Measurements from ENCODE around the gene CDKAL1.
"Not testable (repeated sequence)": the region's sequence is repeated elsewhere in the genome, so short reads cannot be mapped to it uniquely, and the experiment has no call there.

CDKAL1 gene

GRCh38 chr6:21190701-21191100 lies 656.4 kb downstream of the CDKAL1 start:
- no peaks in the 10 kb centered on the region for H3K36me3 ChIP-seq
- DNase-seq, result no peak
- peaks cover 0 to 15% (median 4%) of the 10 kb centered on the region in 4 donors for H3K4me1 ChIP-seq
- intact Hi-C loops (cut with DNase I; ENCODE audit: low total_unique reads), result no loop called here
- H3K27ac ChIP-seq, result no peak overlapping the region
- H3K9me3 ChIP-seq, result no peaks in the 10 kb centered on the region
- no peak overlapping the region for H3K4me3 ChIP-seq
- TF ChIP-seq CTCF (IDR thresholded peaks at IDR 0.05), result no peak
- H3K27me3 ChIP-seq, result no peaks in the 10 kb centered on the region

- intact Hi-C loops (cut with DNase I; ENCODE audit: low total_unique reads), result no loop called here
- no peak overlapping the region for H3K4me3 ChIP-seq
- no peak for TF ChIP-seq CTCF (IDR thresholded peaks at IDR 0.05)
- no peaks in the 10 kb centered on the region for H3K27me3 ChIP-seq
- H3K27ac ChIP-seq, result no peak overlapping the region
- H3K36me3 ChIP-seq, result no peaks in the 10 kb centered on the region
- H3K4me1 ChIP-seq, result peaks cover 0 to under 1% (median under 1%) of the 10 kb centered on the region in 4 donors
- H3K9me3 ChIP-seq, result no peaks in the 10 kb centered on the region
- DNase-seq, result no peak
Observed at GRCh38 chr6:21193790-21194475, 659.7 kb downstream of the CDKAL1 start.

GRCh38 chr6:21195301-21195700 lies 661.0 kb downstream of the CDKAL1 start:
- intact Hi-C loops (cut with DNase I; ENCODE audit: low total_unique reads); DNase-seq; H3K27ac ChIP-seq; H3K9me3 ChIP-seq; H3K4me1 ChIP-seq; H3K36me3 ChIP-seq; H3K27me3 ChIP-seq; H3K4me3 ChIP-seq: not testable (repeated sequence)

GRCh38 chr6:21198032-21198640 lies 663.9 kb downstream of the CDKAL1 start:
- Histone ChIP-seq H3K27me3 (no peaks in the 10 kb centered on the region), H3K4me1 (no peaks in the 10 kb centered on the region), H3K36me3 (no peaks in the 10 kb centered on the region), H3K27ac (no peak overlapping the region), H3K4me3 (no peak overlapping the region), H3K9me3 (no peaks in the 10 kb centered on the region)
- DNase-seq, result no peak
- no peak for TF ChIP-seq CTCF (IDR thresholded peaks at IDR 0.05)
- intact Hi-C loops (cut with DNase I; ENCODE audit: low total_unique reads), result no loop called here

- H3K4me3 ChIP-seq, result no peak overlapping the region
- no peaks in the 10 kb centered on the region for H3K36me3 ChIP-seq
- no peaks in the 10 kb centered on the region for H3K4me1 ChIP-seq
- intact Hi-C loops (cut with DNase I; ENCODE audit: low total_unique reads), result no loop called here
- DNase-seq, result no peak
- no peak for TF ChIP-seq CTCF (IDR thresholded peaks at IDR 0.05)
- no peak overlapping the region for H3K27ac ChIP-seq
- H3K9me3 ChIP-seq, result no peaks in the 10 kb centered on the region
- no peaks in the 10 kb centered on the region for H3K27me3 ChIP-seq
Observed at GRCh38 chr6:21199262-21199661, 665.0 kb downstream of the CDKAL1 start.

GRCh38 chr6:21200134-21200870 lies 666.0 kb downstream of the CDKAL1 start:
- intact Hi-C loops (cut with DNase I; ENCODE audit: low total_unique reads), result no loop called here
- DNase-seq, result no peak
- H3K9me3 ChIP-seq, result no peaks in the 10 kb centered on the region
- H3K27ac ChIP-seq, result no peak overlapping the region
- no peaks in the 10 kb centered on the region for H3K4me1 ChIP-seq
- H3K27me3 ChIP-seq, result no peaks in the 10 kb centered on the region
- H3K4me3 ChIP-seq, result no peak overlapping the region
- TF ChIP-seq CTCF (IDR thresholded peaks at IDR 0.05), result no peak
- H3K36me3 ChIP-seq, result no peaks in the 10 kb centered on the region

Data from tibial artery (tissue), 4 donors.